ENCODE measurements around the gene ANKS3. TPM values are rescaled to one million over a fixed set of nuclear protein-coding genes. Genes with fewer than 3 reads are reported as not detected.

Gene ANKS3
- total and polyA plus RNA-seq, 3 donors from 2014 or later: 18.6 to 40.6 (median 40.4) TPM

DNA sequence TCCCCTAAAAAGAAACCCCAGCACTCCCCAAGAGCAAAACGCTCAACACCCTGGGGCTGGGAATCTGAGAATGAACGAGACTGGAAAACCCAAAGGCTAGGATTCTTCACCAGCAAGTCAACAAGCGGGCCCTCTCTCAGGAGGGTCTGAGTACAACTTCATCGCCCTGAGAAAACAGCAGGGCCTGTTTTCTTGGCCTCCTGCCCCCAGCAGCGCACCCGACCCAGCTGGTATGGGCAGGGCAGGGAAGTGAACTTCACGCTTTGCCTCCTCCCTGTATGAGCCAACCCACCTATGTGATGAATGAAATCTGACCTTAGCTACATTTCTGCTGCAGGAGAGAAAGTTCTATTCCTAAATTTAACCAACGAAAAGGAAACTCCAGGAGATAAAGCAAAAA lies 29.6 kb downstream of the ANKS3 start:
- Histone ChIP-seq H3K4me1 (no peaks in the 10 kb centered on the region), H3K4me3 (no peak overlapping the region), H3K36me3 (ENCODE audit: low read depth, missing control alignments) (no peaks in the 10 kb centered on the region), H3K27me3 (no peaks in the 10 kb centered on the region), H3K9me3 (no peaks in the 10 kb centered on the region), H3K27ac (no peak overlapping the region)
- WGBS, 2 donors: 91 to 93% methylated on average over 8 of the region's 8 CpGs
- intact Hi-C loops (cut with DNase I; ENCODE audit: low total_unique reads): no loop called here
- no peak for TF ChIP-seq POLR2A (IDR thresholded peaks at IDR 0.05)
- TF ChIP-seq, protein P1, sequence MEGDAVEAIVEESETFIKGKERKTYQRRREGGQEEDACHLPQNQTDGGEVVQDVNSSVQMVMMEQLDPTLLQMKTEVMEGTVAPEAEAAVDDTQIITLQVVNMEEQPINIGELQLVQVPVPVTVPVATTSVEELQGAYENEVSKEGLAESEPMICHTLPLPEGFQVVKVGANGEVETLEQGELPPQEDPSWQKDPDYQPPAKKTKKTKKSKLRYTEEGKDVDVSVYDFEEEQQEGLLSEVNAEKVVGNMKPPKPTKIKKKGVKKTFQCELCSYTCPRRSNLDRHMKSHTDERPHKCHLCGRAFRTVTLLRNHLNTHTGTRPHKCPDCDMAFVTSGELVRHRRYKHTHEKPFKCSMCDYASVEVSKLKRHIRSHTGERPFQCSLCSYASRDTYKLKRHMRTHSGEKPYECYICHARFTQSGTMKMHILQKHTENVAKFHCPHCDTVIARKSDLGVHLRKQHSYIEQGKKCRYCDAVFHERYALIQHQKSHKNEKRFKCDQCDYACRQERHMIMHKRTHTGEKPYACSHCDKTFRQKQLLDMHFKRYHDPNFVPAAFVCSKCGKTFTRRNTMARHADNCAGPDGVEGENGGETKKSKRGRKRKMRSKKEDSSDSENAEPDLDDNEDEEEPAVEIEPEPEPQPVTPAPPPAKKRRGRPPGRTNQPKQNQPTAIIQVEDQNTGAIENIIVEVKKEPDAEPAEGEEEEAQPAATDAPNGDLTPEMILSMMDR (IDR thresholded peaks at IDR 0.05): no peak
- DNase-seq: no peak

DNA sequence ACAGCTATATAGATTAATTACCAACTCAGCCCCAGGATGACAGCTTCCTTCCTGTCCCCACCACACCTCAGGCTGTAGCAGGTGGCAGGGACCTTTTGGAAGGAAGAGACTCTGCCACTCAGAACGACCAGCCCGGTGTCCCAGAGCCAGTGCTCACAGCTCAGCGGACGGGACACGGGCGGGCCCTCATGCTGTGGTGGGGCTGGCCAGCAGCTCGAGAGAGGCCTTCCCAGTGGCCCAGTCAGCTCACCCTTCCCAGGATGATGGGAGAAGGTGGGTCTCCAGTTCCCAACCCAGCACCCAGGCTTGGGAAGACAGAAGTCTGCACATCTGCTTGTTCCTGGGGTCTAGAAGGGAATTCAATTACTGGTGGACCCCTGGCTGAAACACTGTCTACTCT lies 30.2 kb downstream of the ANKS3 start:
- Histone ChIP-seq H3K4me1 (no peaks in the 10 kb centered on the region), H3K27me3 (no peaks in the 10 kb centered on the region), H3K9me3 (no peaks in the 10 kb centered on the region), H3K27ac (no peak overlapping the region), H3K4me3 (no peak overlapping the region), H3K36me3 (ENCODE audit: low read depth, missing control alignments) (no peaks in the 10 kb centered on the region)
- DNase-seq: no peak
- 90 to 91% methylated on average over 6 to 7 of the region's 7 CpGs for WGBS, 2 donors
- TF ChIP-seq, protein P1 (IDR thresholded peaks at IDR 0.05): no peak
- no peak for TF ChIP-seq POLR2A (IDR thresholded peaks at IDR 0.05)
- intact Hi-C loops (cut with DNase I; ENCODE audit: low total_unique reads): no loop called here

DNA sequence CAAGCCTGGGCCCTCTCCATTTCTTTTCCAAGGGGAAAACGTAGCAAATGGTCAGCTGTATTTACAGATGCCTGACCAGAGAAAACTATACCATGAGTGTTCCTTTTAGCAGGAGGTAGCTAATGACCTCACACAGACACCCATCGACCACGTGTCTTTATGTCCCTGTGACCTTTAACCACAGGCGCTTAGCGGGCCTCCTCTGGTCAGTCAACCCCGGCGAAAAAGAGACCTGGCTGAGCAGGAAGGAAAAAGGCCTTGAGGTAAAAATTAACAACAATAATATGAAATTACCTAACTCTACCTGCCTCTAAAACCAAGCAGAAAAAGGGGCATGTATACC lies 31.6 kb downstream of the ANKS3 start:
- Histone ChIP-seq H3K36me3 (ENCODE audit: low read depth, missing control alignments) (no peaks in the 10 kb centered on the region), H3K9me3 (no peaks in the 10 kb centered on the region), H3K27ac (no peak overlapping the region), H3K4me1 (peaks cover 2% of the 10 kb centered on the region), H3K4me3 (no peak overlapping the region), H3K27me3 (no peaks in the 10 kb centered on the region)
- DNase-seq: no peak
- intact Hi-C loops (cut with DNase I; ENCODE audit: low total_unique reads): no loop called here
- 73 to 77% methylated on average over 7 of the region's 7 CpGs for WGBS, 2 donors
- TF ChIP-seq POLR2A (IDR thresholded peaks at IDR 0.05): no peak
- TF ChIP-seq, protein P1 (IDR thresholded peaks at IDR 0.05): no peak

DNA sequence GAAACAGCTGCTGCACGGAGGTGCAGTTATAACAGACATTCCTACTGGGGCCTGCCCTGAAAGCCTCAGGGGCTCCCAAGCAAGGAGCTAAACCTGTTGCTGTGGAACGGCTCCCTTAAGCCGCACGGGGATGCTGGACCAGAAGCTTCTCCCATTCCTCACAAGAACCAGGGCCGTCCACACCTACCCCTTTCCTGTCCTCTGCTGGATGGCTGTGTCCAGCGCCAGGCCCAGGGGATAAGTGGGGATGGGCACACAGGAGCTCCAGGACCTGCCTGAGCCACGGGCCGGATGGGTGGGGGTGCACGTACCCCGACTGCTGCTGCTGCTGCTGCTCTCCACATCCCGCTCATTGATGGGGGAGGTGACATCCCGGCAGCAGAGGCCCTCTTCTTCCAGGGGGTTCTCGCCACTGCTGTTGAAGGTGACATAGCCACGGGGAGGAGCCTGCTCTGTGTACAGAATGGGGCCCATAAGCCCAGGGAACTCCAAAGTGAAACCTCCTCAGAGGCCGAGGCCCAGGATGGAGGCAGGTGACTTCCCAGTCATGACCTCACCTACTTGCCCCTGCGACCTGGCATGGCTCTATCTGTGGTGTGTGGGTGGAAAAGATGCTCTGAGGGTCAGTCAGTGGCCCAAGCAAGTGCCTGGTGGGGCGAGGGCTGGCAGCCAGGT lies 32.1 kb downstream of the ANKS3 start:
- no peaks in the 10 kb centered on the region for H3K36me3 ChIP-seq (ENCODE audit: low read depth, missing control alignments)
- H3K27ac ChIP-seq: no peak overlapping the region
- H3K4me3 ChIP-seq: no peak overlapping the region
- 89 to 90% methylated on average over 3 to 17 of the region's 17 CpGs for WGBS, 2 donors
- intact Hi-C loops (cut with DNase I; ENCODE audit: low total_unique reads): no loop called here
- H3K4me1 ChIP-seq: peaks cover 7% of the 10 kb centered on the region
- TF ChIP-seq, protein P1 (IDR thresholded peaks at IDR 0.05): no peak
- TF ChIP-seq POLR2A (IDR thresholded peaks at IDR 0.05): no peak
- no peaks in the 10 kb centered on the region for H3K9me3 ChIP-seq
- no peaks in the 10 kb centered on the region for H3K27me3 ChIP-seq
- DNase-seq: no peak
